GM11168 (cell line): ENCODE data around the gene GLUD1.
"Not testable (repeated sequence)": the region's sequence is repeated elsewhere in the genome, so short reads cannot be mapped to it uniquely, and the experiment has no call there.

Source experiments
- in situ Hi-C: fragments of 300-500 bp; cut with MboI; formaldehyde crosslinking; loops from one replicate; pipeline ENCODE4 v1.12.0; 2022; ENCODE audit warnings: low sequenced_read_pairs; ENCODE audit not compliant: unreplicated experiment

Gene GLUD1

GRCh38 chr10:87053577-87054181 is 41.0 kb downstream of the GLUD1 start:
- in situ Hi-C loops = no loop called here

- in situ Hi-C loops = no loop called here
These were observed 41.5 kb downstream of the GLUD1 start for GRCh38 chr10:87053111-87053510.

- in situ Hi-C loops = no loop called here
These were observed 49.2 kb downstream of the GLUD1 start for GRCh38 chr10:87045434-87045938.

- in situ Hi-C loops = not testable (repeated sequence)
These were observed 51.1 kb downstream of the GLUD1 start for GRCh38 chr10:87043579-87043978.

GRCh38 chr10:87038786-87039185 is 55.9 kb downstream of the GLUD1 start:
- in situ Hi-C loops = no loop called here

- in situ Hi-C loops = no loop called here
These were observed 56.3 kb downstream of the GLUD1 start for GRCh38 chr10:87038286-87038717.

GRCh38 chr10:87036623-87037022 is 58.0 kb downstream of the GLUD1 start:
- in situ Hi-C loops = no loop called here

- in situ Hi-C loops = no loop called here
These were observed 63.6 kb downstream of the GLUD1 start for GRCh38 chr10:87030912-87031635.

GRCh38 chr10:87030419-87030818 is 64.2 kb downstream of the GLUD1 start:
- in situ Hi-C loops = not testable (repeated sequence)

- in situ Hi-C loops = not testable (repeated sequence)
These were observed 67.7 kb downstream of the GLUD1 start for GRCh38 chr10:87026747-87027508.

- in situ Hi-C loops = not testable (repeated sequence)
These were observed 69.2 kb downstream of the GLUD1 start for GRCh38 chr10:87025285-87025958.

GRCh38 chr10:87020056-87020455 is 74.6 kb downstream of the GLUD1 start, which contains the start of gene FAM25A:
FAM25A (plus strand) TSS chr10:87020294; CDS start chr10:87020325, 31 bp downstream.
- in situ Hi-C loops = not testable (repeated sequence)

- in situ Hi-C loops = not testable (repeated sequence)
These were observed 75.1 kb downstream of the GLUD1 start for GRCh38 chr10:87019504-87019903.

- in situ Hi-C loops = not testable (repeated sequence)
These were observed 75.6 kb downstream of the GLUD1 start for GRCh38 chr10:87019066-87019465.

- in situ Hi-C loops = not testable (repeated sequence)
These were observed 76.5 kb downstream of the GLUD1 start for GRCh38 chr10:87018127-87018526.

GRCh38 chr10:87014986-87015716 is 79.5 kb downstream of the GLUD1 start:
- in situ Hi-C loops = not testable (repeated sequence)

GRCh38 chr10:87013528-87013927 is 81.1 kb downstream of the GLUD1 start:
- in situ Hi-C loops = not testable (repeated sequence)

GRCh38 chr10:87009134-87009696 is 85.4 kb downstream of the GLUD1 start:
- in situ Hi-C loops = not testable (repeated sequence)

- in situ Hi-C loops = not testable (repeated sequence)
These were observed 86.3 kb downstream of the GLUD1 start for GRCh38 chr10:87008303-87008702.
